T1000 (cell line): Measurements from ENCODE around the gene RARS2.
"Not testable (repeated sequence)": the region's sequence is repeated elsewhere in the genome, so short reads cannot be mapped to it uniquely, and the experiment has no call there.

ENCODE experiments used
- DNase-seq: peaks from one replicate; lab custom pipeline; 2025; ENCODE audit warnings: mixed read lengths; lab: John Stamatoyannopoulos, UW

RARS2 gene, protein sequence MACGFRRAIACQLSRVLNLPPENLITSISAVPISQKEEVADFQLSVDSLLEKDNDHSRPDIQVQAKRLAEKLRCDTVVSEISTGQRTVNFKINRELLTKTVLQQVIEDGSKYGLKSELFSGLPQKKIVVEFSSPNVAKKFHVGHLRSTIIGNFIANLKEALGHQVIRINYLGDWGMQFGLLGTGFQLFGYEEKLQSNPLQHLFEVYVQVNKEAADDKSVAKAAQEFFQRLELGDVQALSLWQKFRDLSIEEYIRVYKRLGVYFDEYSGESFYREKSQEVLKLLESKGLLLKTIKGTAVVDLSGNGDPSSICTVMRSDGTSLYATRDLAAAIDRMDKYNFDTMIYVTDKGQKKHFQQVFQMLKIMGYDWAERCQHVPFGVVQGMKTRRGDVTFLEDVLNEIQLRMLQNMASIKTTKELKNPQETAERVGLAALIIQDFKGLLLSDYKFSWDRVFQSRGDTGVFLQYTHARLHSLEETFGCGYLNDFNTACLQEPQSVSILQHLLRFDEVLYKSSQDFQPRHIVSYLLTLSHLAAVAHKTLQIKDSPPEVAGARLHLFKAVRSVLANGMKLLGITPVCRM

GRCh38 chr6:87589693-87590416, at the start of gene RARS2, which contains the start of gene ORC3:
TSS of gene RARS2 (minus strand) at chr6:87589987. CDS start at chr6:87589957, 30 bp downstream.
TSS of gene ORC3 (plus strand) at chr6:87590135. CDS start at chr6:87590169, 34 bp downstream.
- peak; percentile 91 for DNase-seq

DNA sequence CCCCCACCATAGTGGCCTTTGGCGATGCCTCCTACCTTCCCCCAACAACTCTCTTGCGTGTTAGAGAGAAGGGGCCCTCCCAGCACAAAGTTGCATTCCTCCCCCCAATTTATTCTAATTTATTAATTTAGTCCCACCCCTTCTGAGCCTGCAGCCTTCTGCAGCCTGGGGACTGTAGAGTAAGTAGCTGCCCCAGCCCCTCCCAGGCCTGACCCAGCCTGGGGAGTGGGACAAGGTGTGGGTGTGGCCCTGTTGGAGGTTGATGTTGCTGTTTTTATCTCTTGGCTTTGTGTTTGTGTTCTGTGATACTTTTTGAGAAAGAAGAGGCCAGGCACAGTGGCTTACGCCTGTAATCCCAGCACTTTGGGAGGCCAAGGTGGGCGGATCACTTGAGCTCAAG, 49.6 kb upstream of the RARS2 start:
- DNase-seq = no peak

- DNase-seq = no peak
These were observed 47.3 kb upstream of the RARS2 start for GRCh38 chr6:87637106-87637505.

DNA sequence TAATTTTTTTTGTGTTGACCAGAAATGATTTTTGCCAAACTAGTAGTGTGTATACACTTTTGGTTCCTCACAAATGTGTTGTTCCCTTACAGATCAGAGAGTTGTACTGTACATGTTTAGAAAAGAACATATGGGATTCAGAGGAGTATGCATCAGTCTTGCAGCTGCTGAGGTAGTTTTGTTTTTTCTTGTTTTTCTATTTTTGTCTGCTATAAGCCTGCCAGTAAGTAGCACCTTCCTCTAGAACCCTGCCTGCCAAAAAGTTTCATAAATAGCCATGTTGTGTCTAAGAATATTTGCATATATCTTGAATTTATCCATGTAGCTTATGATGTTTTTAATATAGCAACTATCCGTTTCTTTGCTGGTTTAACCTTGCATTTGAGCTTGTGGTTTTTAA, 46.5 kb upstream of the RARS2 start:
- no peak for DNase-seq

- no peak for DNase-seq
These were observed 44.1 kb upstream of the RARS2 start for GRCh38 chr6:87633851-87634250.

- DNase-seq = no peak
These were observed 41.0 kb upstream of the RARS2 start for GRCh38 chr6:87630746-87631145.

DNA sequence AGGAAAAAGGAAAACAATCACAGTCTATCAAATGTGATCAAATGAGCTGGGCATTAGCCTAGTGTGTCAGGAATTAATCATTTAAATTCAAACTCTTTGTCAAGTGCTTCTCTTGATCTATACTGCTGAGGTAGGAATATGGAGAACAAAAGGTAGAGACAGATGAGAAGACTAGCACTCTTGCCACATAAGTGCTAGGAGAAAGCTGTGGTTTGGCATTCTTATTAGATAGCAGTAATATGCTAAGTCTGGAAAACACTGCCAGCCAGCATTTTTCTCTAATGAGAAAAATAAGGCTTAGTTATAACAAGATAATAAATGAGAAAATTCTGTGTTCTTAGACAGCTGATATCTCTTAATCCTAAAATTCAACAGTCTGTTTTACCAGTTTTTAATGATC, 39.1 kb upstream of the RARS2 start:
- no peak for DNase-seq

DNA sequence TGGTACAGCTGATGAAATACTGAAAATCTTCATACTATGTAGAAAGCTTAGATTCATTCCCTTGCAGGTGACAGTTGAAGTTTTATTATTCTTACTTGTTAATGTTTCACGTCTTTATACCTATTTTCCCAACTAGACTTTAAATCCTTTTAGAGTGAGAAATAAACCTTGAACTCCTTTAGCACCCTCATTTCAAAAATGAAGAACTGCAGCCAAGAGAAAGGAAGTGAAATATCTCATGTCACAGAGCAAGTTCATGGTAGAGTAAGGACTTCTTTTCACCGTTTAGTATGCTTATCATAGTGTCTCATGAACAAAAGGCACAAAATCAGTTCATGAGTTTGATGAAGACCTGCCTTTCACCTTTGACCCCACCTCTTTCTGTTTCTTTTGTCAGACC, 38.6 kb upstream of the RARS2 start:
- DNase-seq = no peak

- no peak for DNase-seq
These were observed 33.5 kb upstream of the RARS2 start for GRCh38 chr6:87623248-87623647.

- DNase-seq = no peak
These were observed 28.7 kb upstream of the RARS2 start for GRCh38 chr6:87618531-87618930.

DNA sequence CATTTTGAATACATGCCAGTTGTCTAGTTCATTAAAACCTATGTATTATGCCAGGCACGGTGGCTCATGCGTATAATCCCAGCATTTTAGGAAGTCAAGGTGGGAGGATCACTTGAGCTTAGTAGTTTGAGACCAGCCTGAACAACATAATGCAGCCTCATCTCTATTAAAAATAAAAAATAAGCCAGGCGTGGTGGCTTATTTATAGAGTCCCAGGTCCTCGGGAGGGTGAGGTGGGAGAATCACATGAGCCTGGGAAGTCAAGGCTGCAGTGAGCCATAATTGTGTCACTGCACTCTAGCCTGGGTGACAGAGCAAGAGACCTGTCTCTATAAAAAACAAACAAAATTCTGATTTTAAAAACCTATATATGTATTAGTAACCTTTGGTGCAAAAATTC, 27.6 kb upstream of the RARS2 start:
- DNase-seq = no peak

DNA sequence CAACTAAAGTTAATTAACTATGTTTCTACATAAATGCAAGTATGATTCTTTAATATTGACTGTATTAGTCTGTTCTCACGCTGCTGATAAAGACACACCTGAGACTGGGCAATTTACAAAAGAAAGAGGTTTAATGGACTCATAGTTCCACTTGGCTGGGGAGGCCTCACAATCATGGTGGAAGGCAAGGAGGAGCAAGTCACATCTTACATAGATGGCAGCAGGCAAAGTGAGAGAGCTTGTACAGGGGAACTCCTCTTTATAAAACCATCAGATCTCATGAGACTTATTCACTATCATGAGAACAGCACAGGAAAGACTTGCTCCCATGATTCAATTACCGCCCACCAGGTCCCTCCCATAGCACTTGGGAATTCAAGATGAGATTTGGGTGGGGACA, 23.2 kb upstream of the RARS2 start:
- not testable (repeated sequence) for DNase-seq

DNA sequence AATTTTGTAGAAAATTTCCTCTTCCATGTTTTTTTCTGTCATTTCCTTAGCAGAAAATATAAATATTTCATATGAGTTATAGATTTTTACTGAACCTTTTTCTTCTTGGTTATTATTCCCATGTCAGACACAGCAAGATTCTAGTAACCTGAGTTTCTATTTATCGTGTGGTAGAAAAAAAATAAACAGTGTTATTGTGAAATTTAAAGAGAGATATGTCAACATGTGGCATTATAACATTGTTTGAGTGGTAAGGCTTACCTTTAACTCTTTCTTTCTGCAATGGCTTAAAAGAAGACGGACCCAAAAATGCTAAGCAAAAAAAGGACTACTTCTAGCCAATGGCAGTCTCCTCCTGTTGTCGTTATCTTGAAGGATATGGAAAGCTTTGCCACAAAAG, 19.0 kb upstream of the RARS2 start:
- DNase-seq = no peak

DNA sequence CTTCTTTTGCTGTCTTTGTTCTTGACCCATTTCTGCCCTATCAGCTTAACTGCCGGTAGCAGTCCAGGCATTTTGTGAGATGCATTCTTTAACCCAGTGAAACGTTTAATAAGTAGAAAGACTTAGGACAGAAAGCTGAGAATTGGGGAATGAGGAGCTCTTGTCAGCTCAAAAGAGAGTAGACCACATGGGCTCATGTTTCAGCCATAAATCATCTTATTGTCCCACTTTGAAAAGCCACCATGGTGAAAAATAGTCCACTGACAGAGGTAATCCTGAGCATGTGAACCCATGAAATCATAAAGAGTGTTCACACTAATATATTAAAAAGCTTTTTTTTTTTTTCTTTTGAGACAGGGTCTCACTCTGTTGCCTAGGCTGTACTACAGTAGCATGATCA, 16.4 kb upstream of the RARS2 start:
- DNase-seq = no peak

- no peak for DNase-seq
These were observed 10.8 kb upstream of the RARS2 start for GRCh38 chr6:87600576-87600975.

GRCh38 chr6:87590990-87591389, 1.2 kb upstream of the RARS2 start:
- no peak for DNase-seq

DNA sequence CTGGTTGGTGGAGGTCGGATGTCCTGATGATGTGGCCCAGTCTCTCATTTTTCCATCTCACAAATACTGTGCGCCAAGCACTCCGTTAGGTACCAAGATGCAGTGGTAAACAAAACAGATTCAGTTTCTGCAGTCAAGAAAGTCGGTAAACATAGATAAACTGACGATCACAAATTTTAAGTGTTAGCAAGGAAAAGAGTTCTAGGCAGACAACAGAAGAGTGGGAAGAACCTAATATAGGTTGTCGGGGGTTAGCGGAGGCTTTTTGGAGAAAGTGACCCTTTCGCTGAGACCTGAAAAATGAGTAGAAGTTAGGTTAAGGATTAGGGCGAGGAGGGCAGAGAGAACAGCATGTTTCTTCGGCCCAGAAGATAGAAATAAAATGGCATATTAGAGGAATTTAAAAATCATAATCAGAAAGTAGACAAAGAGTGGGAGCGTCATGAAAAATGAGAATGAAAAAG, 662 bp upstream of the RARS2 start:
- no peak for DNase-seq

DNA sequence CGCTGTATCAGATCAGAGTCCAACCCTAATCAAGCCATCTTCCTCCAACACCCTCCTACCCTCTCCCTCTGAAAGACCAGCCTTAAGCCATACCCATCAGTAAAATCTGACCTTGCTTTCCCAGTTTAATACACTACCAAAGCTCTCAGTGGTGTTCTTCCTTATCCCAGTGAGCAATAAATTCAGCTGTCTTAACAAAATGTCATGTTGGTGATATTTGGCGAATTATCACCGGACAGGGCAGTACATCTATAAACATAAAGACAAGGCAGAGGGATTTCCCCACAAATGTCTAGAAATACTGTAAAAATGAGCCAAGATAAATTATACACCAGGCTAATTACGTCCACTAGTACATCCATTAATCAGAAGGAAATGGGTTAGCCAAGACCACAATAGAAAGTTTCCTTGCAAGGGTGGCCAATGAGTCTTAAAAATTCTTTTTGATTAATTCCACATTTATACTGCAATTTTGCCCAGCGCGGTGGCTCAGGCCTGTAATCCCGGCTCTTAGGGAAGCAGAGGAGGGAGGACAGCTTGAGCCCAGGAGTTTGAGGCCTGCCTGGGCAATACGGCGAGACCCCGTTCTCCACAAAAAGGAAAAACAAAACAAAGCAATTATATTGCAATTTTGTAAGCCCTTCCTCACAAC, 905 bp downstream of the RARS2 start:
- DNase-seq = no peak

DNA sequence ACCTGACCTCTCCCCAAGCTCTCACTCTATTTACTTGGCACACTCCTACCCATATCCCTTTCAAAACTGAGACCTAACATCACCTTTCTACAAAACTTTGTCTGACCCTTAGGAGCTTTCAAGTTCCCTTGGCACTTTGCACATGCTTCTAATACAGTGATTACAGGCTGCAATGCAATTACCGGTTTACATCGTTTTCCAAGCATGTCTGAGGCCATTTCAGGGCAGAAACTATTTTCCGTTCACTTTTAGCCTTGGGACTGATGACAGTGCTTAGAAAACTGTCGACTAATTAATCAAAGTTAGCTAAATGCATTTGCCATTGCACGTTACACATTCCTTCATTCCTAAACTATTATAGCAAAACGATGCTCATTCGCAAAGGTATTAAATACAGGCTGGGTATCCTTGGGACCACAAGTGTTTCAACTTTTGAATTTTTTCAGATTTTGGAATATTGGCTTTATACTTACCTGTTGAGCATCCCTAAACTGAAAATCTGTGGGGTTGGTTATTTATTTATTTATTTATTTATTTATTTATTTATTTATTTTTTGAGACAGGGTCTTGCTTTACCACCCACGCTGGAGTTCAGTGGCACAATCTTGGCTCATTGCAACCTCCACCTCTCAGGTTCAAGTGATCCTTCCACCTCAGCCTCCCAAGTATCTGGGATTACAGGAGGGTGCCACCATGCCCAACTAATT, 3.3 kb downstream of the RARS2 start:
- no peak for DNase-seq

DNA sequence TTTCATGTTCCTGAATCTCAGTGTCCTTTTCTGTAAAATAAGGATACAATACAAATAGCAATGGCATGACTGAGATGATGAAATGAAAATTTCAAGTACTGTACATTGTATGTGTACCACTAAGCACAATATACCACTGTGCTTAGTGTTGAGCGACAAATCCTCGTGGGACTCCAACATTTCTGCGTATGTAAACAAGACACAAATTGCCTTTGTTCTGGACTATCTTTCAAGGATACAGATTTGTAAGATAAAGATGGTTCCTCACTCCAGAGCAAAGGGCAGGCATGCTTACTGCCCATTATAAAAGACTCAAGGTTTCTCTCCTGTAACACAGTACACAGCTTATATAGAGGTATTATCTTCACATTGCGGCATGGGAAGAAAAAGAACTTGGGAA, 6.0 kb downstream of the RARS2 start:
- no peak for DNase-seq

DNA sequence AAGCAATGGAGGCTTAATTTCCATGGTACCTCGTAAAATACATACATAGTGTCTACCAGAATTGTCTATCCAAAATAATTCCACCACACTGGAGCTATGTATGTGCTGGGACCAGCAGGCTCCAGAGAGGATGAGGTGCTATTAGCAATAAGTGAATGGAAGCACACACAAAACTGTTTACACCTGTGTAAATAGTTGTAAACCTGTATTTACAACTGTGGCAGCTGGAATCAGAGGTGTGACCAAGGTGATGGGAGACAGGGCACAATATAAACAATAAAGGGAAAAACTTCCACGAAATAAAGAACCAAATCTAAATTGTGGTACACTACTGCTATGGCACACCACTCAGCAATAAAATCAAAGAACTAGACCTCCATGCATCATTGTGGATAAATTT, 14.4 kb downstream of the RARS2 start:
- no peak for DNase-seq
